LNCAP (cell line): Measurements from ENCODE around the gene CHD6.

ENCODE experiments used
- TF ChIP-seq, protein P1 (sequence below): fragments of 450-650 bp; IDR thresholded peaks from 2 replicates; pipeline ENCODE4 v1.5.1; 2017; ENCODE audit warnings: mild to moderate bottlenecking

Gene CHD6

DNA sequence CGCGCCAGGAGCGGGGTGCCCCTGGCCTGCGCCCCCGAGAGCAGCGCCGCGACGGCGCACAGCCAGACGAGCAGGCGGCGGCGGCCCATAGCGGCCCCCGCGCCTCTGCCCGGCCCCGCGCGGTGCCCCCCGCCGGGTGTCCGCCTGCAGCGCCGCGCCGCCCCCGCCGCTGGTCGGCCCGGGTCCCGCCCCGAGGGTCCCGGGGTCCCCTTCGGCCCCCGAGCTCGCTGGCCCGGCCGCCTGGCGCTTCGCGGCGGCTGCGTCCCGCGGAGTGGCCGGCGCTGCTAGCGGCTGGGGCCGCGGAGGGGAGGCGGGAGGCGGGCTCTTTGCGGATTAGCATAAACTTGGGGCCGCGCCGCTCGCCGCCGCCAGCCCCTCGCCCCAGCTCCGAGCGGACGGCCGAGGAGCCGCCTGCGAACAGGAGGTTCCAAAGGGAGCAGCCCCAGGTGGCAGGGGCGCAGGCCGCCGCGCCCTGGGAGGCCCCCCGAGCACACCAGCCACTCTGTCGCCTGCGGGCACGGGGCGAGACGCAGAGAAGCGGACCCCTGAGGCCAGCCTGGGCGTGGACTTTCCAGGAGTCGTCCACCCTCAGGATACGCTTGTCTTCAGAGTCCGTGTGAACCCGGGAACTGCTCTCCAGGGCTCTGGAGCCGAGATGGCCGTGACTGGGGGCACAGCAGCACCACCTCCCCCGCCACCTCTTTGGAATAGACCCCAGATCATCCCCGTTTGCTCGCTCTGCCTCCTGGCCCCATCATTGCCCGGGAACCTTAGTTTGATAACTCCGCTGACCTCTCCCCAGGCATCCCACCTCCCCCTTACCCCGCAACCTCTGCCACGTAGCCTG is 251.4 kb downstream of the CHD6 start, which contains the start of gene EMILIN3:
Gene EMILIN3, minus strand, starts transcription at position 273 of the 847 bp plus-strand sequence. Its CDS starts 184 bp downstream, at position 89.
- TF ChIP-seq, protein P1, sequence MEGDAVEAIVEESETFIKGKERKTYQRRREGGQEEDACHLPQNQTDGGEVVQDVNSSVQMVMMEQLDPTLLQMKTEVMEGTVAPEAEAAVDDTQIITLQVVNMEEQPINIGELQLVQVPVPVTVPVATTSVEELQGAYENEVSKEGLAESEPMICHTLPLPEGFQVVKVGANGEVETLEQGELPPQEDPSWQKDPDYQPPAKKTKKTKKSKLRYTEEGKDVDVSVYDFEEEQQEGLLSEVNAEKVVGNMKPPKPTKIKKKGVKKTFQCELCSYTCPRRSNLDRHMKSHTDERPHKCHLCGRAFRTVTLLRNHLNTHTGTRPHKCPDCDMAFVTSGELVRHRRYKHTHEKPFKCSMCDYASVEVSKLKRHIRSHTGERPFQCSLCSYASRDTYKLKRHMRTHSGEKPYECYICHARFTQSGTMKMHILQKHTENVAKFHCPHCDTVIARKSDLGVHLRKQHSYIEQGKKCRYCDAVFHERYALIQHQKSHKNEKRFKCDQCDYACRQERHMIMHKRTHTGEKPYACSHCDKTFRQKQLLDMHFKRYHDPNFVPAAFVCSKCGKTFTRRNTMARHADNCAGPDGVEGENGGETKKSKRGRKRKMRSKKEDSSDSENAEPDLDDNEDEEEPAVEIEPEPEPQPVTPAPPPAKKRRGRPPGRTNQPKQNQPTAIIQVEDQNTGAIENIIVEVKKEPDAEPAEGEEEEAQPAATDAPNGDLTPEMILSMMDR, result no peak

DNA sequence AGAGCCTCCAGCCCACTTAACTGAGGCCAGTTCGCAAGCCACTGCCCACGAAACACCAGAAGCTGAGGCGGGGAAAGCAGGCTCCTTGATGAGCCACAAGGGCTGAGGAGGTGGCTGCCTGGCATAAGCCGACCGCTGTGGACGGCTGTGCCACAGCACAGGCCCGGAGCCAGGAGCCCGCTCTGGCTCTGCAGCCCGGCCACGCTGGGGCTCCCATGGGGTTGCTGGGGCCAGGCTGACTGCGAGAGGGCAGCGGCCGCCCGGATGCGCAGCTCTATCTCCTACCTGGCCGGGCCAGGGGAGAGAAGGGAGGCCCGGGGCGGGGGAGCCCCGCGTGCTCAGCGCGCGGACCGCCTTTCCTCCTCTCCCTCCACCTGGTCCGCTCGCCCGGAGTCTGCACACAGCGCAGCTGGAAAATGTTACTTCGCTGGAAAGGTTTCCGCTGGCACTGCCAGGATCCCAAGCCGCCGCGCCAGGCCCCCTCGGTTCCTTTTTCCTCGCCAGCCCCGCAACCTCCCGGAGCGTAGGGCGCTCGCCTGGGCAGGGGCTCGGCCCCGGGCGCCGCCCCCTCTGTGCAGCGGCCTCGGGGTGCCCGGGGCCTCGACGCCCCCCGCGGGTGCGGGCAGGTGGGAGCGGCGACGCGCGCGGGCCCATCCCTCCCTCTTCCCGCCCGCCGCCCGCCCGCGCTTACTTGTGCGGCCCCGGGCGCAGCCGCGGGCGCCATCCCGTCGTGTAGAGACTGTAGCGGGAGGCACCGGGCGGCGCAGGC is 252.2 kb downstream of the CHD6 start:
- TF ChIP-seq, protein P1, result no peak

DNA sequence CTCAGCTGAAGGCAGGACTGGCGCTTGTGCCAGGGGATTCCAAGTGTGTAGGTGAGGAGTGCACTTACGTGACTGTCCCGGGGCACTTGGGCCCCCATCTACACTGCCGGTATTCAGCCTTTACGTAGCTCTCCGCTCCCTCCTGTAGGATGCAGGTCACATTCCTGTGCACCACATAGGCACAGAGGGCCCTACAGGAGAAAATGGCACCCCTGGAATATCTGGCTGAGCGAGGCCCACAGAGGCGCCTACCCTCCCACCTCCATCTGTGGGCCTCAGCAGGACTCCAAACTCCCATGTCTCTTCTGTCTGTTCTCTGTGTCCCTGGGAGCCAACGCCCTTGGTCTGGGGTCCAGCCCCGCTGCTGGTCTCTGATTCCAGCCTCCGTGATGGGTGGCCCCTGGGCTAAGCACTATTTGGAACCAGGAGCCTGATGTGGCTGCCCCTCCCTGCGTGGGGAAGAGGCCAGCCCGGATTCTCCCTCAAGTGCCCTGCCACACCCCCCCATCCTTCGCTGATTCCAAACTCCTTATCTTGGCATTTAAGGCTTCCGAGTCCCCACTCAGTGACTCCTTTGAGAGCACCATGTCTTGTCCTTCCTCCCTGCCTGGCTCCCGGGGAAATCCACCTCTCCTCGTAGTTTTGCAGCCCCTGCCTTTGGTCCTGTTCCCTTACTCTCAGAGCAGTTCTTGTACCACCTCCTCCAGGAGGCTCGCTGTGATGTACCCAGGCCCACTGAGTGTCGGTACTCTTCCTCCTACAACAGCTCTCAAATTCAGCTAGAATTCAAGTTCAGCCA is 253.0 kb downstream of the CHD6 start:
- TF ChIP-seq, protein P1, result no peak

DNA sequence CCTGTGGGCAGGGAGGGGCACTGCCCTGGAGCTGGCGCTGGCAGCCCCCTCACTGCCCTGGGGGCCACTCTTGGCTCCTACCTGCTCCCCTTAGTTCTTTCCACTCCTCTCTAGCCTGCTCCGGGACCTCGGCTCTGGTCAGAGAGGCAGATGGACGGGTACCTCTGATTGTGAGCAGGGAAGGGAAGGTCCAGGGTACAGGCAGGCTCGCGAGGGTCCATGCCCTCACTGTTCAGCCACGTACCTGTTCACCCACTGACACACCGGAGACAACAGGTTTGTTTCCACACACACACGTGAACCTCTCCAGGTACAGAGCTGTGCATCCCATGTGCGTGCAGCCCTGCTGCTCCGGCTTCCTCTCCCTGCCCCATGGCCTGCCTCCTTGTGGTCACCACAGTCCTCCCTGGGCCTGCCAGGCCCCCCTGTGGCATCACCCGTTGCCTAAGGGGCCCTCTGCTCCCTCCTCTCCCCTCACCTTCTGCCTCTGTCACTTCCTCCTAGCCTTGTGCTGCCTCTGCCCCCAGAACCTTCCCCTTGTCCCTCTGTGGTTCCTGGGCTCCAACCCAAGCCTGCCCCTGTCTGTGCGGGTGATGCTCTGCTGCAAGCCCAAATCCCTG is 253.8 kb downstream of the CHD6 start:
- TF ChIP-seq, protein P1, result no peak

DNA sequence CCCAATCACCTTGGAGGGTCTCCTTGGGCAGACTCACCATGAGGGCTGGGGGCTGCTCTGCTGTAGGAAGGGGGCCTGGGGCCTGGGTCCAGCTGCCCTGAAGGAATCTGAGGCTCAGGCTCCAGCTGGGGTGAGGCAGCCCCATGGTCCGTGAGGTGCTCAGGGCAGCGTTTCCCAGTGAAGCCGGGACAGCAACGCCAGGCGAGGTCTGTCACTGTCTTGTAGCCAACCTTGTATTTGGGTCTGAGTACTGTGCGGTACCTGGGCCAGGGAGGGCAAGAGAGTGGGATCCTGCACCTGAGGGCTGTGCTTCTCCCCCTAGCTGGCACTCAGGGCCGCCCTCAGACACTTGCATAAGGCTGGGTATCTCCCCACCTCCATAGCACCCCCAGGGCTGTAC is 254.6 kb downstream of the CHD6 start:
- TF ChIP-seq, protein P1, result no peak

DNA sequence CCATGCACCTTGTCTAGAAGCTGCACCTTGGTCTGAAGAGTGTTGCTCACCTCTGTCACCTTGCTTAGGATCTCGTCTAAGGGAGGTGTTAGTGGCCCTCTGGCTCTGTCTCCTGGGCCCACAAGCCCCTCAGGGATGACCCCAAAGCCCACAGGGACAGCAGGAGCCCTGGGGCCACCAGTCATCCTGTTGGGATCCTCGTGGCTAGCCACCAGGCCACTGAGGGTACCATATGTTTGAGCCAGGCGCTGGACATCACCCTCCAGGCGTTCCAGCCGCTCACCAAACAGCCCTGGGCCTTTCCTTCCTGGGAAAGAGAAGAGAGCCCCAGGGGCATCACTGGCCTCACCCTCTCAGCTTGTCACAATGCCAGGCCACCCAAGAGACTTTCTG is 255.4 kb downstream of the CHD6 start:
- TF ChIP-seq, protein P1, result no peak
